Measurements from ENCODE around the gene LMF1.

GRCh38 chr16:966505-966904 is 4.3 kb downstream of the LMF1 start:
- no peak for TF ChIP-seq FOXP2 (optimal IDR thresholded peaks at IDR 0.05; ENCODE audit: borderline replicate concordance, extremely low read depth, extremely low read length, insufficient read depth)
- no peak for TF ChIP-seq POLR2AphosphoS5 (IDR thresholded peaks at IDR 0.05; ENCODE audit: low read depth, low read length)
- TF ChIP-seq REST (IDR thresholded peaks at IDR 0.05; ENCODE audit: insufficient read depth in 1 of 2, low read depth in 2 of 2, low read length in 2 of 2): no peak
- TF ChIP-seq SIN3A (IDR thresholded peaks at IDR 0.05; ENCODE audit: borderline replicate concordance, insufficient read depth, low read length): no peak
- TF ChIP-seq TAF1 (IDR thresholded peaks at IDR 0.05; ENCODE audit: borderline replicate concordance, insufficient read depth, low read length): no peak

Measured in PFSK-1 (cell line).